Trophoblast cell (in vitro differentiated cells and primary cell): ENCODE measurements around the gene ZNF333.
"Not testable (repeated sequence)": the region's sequence is repeated elsewhere in the genome, so short reads cannot be mapped to it uniquely, and the experiment has no call there.

Source experiments
- DNase-seq, 2 donors: peaks; one replicate each; pipeline ENCODE4 v3.0.0-alpha.2; 2016
- H2AFZ ChIP-seq: 2 replicates; pipeline ENCODE4 v1.6.1; 2013; ENCODE audit warnings: low read length, moderate library complexity, mild to moderate bottlenecking; ENCODE audit not compliant: insufficient read depth, poor library complexity
- H2AK5ac ChIP-seq: 2 replicates; pipeline ENCODE4 v1.6.1; 2013; ENCODE audit warnings: mild to moderate bottlenecking, low read length
- H2BK120ac ChIP-seq: 2 replicates; pipeline ENCODE4 v1.6.1; 2013; ENCODE audit warnings: low read length, mild to moderate bottlenecking, moderate library complexity; ENCODE audit not compliant: insufficient read depth, poor library complexity
- H2BK12ac ChIP-seq: 2 replicates; pipeline ENCODE4 v1.6.1; 2013; ENCODE audit warnings: mild to moderate bottlenecking, low read length, moderate library complexity
- H2BK5ac ChIP-seq: 2 replicates; pipeline ENCODE4 v1.6.1; 2013; ENCODE audit warnings: low read length, low read depth, moderate library complexity, mild to moderate bottlenecking; ENCODE audit not compliant: poor library complexity
- H3K14ac ChIP-seq: 2 replicates; pipeline ENCODE4 v1.6.1; 2013; ENCODE audit warnings: mild to moderate bottlenecking, low read length
- H3K18ac ChIP-seq: 2 replicates; pipeline ENCODE4 v1.6.1; 2013; ENCODE audit warnings: mild to moderate bottlenecking, low read length
- H3K23ac ChIP-seq: 2 replicates; pipeline ENCODE4 v1.6.1; 2013; ENCODE audit warnings: low read length
- H3K27ac ChIP-seq: 2 replicates; pipeline ENCODE4 v1.5.1; 2013; ENCODE audit warnings: low read depth, mild to moderate bottlenecking, inconsistent platforms, low read length, moderate library complexity
- H3K27me3 ChIP-seq: 2 replicates; pipeline ENCODE4 v1.6.1; 2013; ENCODE audit warnings: inconsistent platforms, mild to moderate bottlenecking, low read length, moderate library complexity; ENCODE audit not compliant: insufficient read depth
- H3K36me3 ChIP-seq, 2 experiments: 1 replicate in 1 of 2; 2 replicates in 1 of 2; pipeline ENCODE4 v1.6.1; 2013; ENCODE audit warnings: low read length in 2 of 2, mild to moderate bottlenecking in 2 of 2, moderate library complexity in 1 of 2; ENCODE audit not compliant: insufficient read depth in 2 of 2, control insufficient read depth in 1 of 2
- H3K4ac ChIP-seq: 2 replicates; pipeline ENCODE4 v1.6.1; 2013; ENCODE audit warnings: low read depth, mild to moderate bottlenecking, low read length, moderate library complexity
- H3K4me1 ChIP-seq, 2 experiments: 1 replicate in 1 of 2; 2 replicates in 1 of 2; pipeline ENCODE4 v1.6.1; 2013; ENCODE audit warnings: low read length in 2 of 2, mild to moderate bottlenecking in 2 of 2, moderate library complexity in 1 of 2; ENCODE audit not compliant: insufficient read depth in 2 of 2, control insufficient read depth in 1 of 2
- H3K4me2 ChIP-seq: 2 replicates; pipeline ENCODE4 v1.6.1; 2013; ENCODE audit warnings: inconsistent platforms, mild to moderate bottlenecking, low read length, moderate library complexity
- H3K4me3 ChIP-seq: 2 replicates; pipeline ENCODE4 v1.5.1; 2013; ENCODE audit warnings: mild to moderate bottlenecking, low read depth, low read length, inconsistent platforms
- H3K79me1 ChIP-seq: one replicate; pipeline ENCODE4 v1.6.1; 2013; ENCODE audit warnings: low read length
- H3K79me2 ChIP-seq: 2 replicates; pipeline ENCODE4 v1.6.1; 2013; ENCODE audit warnings: low read length, mild to moderate bottlenecking; ENCODE audit not compliant: control insufficient read depth, insufficient read depth, poor library complexity
- H3K9ac ChIP-seq: 2 replicates; pipeline ENCODE4 v1.6.1; 2013; ENCODE audit warnings: mild to moderate bottlenecking, low read length
- H3K9me3 ChIP-seq: 2 replicates; pipeline ENCODE4 v1.6.1; 2013; ENCODE audit warnings: low read depth, mild to moderate bottlenecking, control low read depth, inconsistent platforms, low read length; ENCODE audit not compliant: insufficient read depth
- H4K12ac ChIP-seq: 2 replicates; pipeline ENCODE4 v1.6.1; 2013; ENCODE audit warnings: low read depth, mild to moderate bottlenecking, low read length, moderate library complexity
- H4K8ac ChIP-seq: 2 replicates; pipeline ENCODE4 v1.6.1; 2013; ENCODE audit warnings: low read depth, mild to moderate bottlenecking, low read length, moderate library complexity
- H4K91ac ChIP-seq: one replicate; pipeline ENCODE4 v1.6.1; 2013; ENCODE audit warnings: low read depth, mild to moderate bottlenecking, low read length, moderate library complexity
- WGBS: extraction: QIAGEN DNeasy Blood & Tissue Kit; methylation state at CpG from one replicate; pipeline ENCODE4 v1.1.7; 2013; ENCODE audit warnings: missing lambda C conversion rate; ENCODE audit not compliant: insufficient read length, insufficient coverage; ENCODE audit errors: extremely low coverage; 5-methylcytosine and 5-hydroxymethylcytosine counted together

ZNF333 gene

DNA sequence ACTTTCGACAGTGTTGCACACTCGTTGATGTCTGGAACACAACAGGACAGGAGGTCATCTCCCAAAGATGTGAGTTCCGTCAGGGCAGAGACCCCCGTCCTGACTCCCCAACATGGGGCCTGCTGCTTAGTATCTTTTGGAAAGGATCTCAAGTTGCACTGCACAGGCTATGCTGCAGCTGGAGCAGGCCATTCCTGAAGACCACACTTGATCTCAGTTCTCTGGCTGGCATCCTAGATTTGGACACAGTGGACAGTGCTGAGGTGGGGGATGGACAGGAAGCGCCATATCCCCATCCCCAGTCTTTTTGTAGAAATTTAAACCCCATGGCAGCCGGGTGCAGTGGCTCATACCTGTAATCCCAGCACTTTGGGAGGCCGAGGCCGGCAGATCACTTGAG, 82.6 kb downstream of the ZNF333 start:
- H3K36me3 ChIP-seq, result no peaks in the 10 kb centered on the region
- no peak overlapping the region for H2BK12ac ChIP-seq
- H3K27ac ChIP-seq, result no peak overlapping the region
- no peak overlapping the region for H3K9ac ChIP-seq
- no peak overlapping the region for H2BK5ac ChIP-seq
- H3K9me3 ChIP-seq, result peaks cover 3% of the 10 kb centered on the region
- H4K12ac ChIP-seq, result no peak overlapping the region
- no peaks in the 10 kb centered on the region for H3K79me1 ChIP-seq
- no peak overlapping the region for H2BK120ac ChIP-seq
- WGBS, result no CpG with 5 or more reads among the region's 8 CpGs
- H3K4me2 ChIP-seq, result no peak overlapping the region
- H3K4me1 ChIP-seq, result peaks cover 6 to 10% of the 10 kb centered on the region in 2 experiments
- H3K18ac ChIP-seq, result no peak overlapping the region
- H3K23ac ChIP-seq, result no peak overlapping the region
- no peaks in the 10 kb centered on the region for H3K27me3 ChIP-seq
- DNase-seq, result no peak
- H2AFZ ChIP-seq, result no peak overlapping the region
- no peak overlapping the region for H3K14ac ChIP-seq
- no peak overlapping the region for H3K4me3 ChIP-seq
- no peak overlapping the region for H4K91ac ChIP-seq
- no peak overlapping the region for H2AK5ac ChIP-seq
- H3K79me2 ChIP-seq, result no peaks in the 10 kb centered on the region
- H4K8ac ChIP-seq, result no peak overlapping the region
- H3K4ac ChIP-seq, result no peak overlapping the region

DNA sequence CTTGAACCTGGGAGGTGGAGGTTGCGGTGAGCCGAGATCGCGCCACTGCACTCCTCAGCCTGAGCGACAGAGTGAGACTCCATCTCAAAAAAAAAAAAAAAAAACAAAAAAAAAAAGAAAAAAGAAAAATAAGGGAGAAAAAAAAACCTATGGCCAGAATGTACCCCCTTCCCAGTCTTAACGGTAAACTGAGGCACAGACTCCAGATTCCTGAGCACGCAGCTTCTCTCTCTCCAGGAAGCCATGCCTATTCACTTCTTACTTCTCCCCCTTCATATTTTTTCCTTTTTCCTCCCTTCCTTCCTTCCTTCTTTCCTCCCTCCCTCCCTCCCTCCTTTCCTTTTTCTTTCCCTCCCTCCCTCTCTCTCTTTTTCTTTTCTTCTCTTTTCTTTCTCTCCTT, 83.1 kb downstream of the ZNF333 start:
- no peaks in the 10 kb centered on the region for H3K36me3 ChIP-seq
- no peak overlapping the region for H4K12ac ChIP-seq
- H2BK12ac ChIP-seq, result no peak overlapping the region
- no peak overlapping the region for H3K4me2 ChIP-seq
- H3K4ac ChIP-seq, result no peak overlapping the region
- no peak overlapping the region for H3K27ac ChIP-seq
- no peak overlapping the region for H2AK5ac ChIP-seq
- peaks cover 2% of the 10 kb centered on the region for H3K9me3 ChIP-seq
- WGBS, result no CpG with 5 or more reads among the region's 7 CpGs
- no peak overlapping the region for H4K8ac ChIP-seq
- H2BK5ac ChIP-seq, result no peak overlapping the region
- H3K14ac ChIP-seq, result no peak overlapping the region
- DNase-seq, result no peak
- no peak overlapping the region for H4K91ac ChIP-seq
- H3K79me2 ChIP-seq, result no peaks in the 10 kb centered on the region
- no peaks in the 10 kb centered on the region for H3K27me3 ChIP-seq
- no peak overlapping the region for H3K23ac ChIP-seq
- H2BK120ac ChIP-seq, result no peak overlapping the region
- no peak overlapping the region for H3K9ac ChIP-seq
- H3K79me1 ChIP-seq, result no peaks in the 10 kb centered on the region
- no peak overlapping the region for H3K4me3 ChIP-seq
- H3K4me1 ChIP-seq, result peaks cover 6 to 10% of the 10 kb centered on the region in 2 experiments
- no peak overlapping the region for H2AFZ ChIP-seq
- H3K18ac ChIP-seq, result no peak overlapping the region

DNA sequence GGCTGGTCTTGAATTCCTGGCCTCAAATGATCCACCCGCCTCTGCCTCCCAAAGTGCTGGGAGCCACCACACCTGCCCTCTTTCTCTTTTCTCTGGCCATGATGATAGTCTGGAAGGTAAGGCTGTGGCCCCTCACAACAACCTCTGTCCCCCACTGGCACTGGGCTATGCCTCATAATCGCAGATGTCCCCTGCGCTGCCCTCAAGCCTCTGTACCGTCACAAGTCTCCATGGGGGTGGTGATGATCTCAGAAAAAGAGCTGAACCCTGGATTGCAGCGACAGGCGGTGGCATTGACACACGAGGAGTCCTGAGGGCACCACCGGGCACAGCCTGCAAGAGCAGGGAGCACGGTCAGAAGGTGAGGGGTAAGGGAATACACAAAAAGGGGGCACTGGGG, 83.9 kb downstream of the ZNF333 start:
- not testable (repeated sequence) for H3K14ac ChIP-seq, H2BK5ac ChIP-seq, H3K79me2 ChIP-seq, H4K12ac ChIP-seq, H3K4ac ChIP-seq, H4K8ac ChIP-seq, H3K9ac ChIP-seq, H2BK120ac ChIP-seq, H3K27me3 ChIP-seq, H3K4me1 ChIP-seq, H2AFZ ChIP-seq, H3K36me3 ChIP-seq, H4K91ac ChIP-seq, H3K79me1 ChIP-seq, H3K4me2 ChIP-seq, H3K27ac ChIP-seq, H3K4me3 ChIP-seq, H3K18ac ChIP-seq, DNase-seq, H2BK12ac ChIP-seq, H2AK5ac ChIP-seq, H3K23ac ChIP-seq, H3K9me3 ChIP-seq
- no CpG with 5 or more reads among the region's 9 CpGs for WGBS

DNA sequence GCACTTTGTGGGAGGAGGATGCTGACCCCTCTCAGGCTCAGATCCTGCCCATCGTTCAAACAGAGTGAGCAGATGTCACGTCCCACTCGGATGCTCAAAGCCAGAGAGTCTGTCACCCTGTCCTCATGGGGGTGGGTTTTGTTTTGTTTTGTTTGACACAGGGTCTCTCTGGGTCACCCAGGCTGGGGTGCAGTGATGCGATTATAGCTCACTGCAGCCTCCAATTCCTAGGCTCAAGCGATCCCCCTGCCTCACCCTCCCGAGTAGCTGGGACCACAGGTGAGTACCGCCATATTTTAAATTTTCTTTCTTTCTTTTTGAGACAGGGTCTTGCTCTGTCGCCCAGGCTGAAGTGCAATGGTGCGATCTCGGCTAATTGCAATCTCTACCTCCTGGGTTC, 84.5 kb downstream of the ZNF333 start:
- Histone ChIP-seq H3K9ac (no peak overlapping the region), H3K18ac (no peak overlapping the region)

More for the DNA sequence above, 84.5 kb downstream of the ZNF333 start:
- Histone ChIP-seq H2AFZ (no peak overlapping the region), H3K27me3 (no peaks in the 10 kb centered on the region), H2BK12ac (no peak overlapping the region), H4K8ac (no peak overlapping the region), H2BK120ac (no peak overlapping the region), H3K4me2 (no peak overlapping the region), H3K4ac (no peak overlapping the region), H2BK5ac (no peak overlapping the region), H3K9me3 (peaks cover 2% of the 10 kb centered on the region), H3K79me2 (no peaks in the 10 kb centered on the region), H3K4me1 (peaks cover 6 to 10% of the 10 kb centered on the region in 2 experiments), H3K27ac (no peak overlapping the region), H4K12ac (no peak overlapping the region), H3K79me1 (no peaks in the 10 kb centered on the region), H4K91ac (no peak overlapping the region), H3K14ac (no peak overlapping the region), H3K4me3 (no peak overlapping the region), H3K23ac (no peak overlapping the region), H2AK5ac (no peak overlapping the region), H3K36me3 (no peaks in the 10 kb centered on the region)
- WGBS, result no CpG with 5 or more reads among the region's 10 CpGs
- DNase-seq, result no peak
